ENCODE measurements around the gene UBXN10.

Gene UBXN10, protein sequence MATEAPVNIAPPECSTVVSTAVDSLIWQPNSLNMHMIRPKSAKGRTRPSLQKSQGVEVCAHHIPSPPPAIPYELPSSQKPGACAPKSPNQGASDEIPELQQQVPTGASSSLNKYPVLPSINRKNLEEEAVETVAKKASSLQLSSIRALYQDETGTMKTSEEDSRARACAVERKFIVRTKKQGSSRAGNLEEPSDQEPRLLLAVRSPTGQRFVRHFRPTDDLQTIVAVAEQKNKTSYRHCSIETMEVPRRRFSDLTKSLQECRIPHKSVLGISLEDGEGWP

DNA sequence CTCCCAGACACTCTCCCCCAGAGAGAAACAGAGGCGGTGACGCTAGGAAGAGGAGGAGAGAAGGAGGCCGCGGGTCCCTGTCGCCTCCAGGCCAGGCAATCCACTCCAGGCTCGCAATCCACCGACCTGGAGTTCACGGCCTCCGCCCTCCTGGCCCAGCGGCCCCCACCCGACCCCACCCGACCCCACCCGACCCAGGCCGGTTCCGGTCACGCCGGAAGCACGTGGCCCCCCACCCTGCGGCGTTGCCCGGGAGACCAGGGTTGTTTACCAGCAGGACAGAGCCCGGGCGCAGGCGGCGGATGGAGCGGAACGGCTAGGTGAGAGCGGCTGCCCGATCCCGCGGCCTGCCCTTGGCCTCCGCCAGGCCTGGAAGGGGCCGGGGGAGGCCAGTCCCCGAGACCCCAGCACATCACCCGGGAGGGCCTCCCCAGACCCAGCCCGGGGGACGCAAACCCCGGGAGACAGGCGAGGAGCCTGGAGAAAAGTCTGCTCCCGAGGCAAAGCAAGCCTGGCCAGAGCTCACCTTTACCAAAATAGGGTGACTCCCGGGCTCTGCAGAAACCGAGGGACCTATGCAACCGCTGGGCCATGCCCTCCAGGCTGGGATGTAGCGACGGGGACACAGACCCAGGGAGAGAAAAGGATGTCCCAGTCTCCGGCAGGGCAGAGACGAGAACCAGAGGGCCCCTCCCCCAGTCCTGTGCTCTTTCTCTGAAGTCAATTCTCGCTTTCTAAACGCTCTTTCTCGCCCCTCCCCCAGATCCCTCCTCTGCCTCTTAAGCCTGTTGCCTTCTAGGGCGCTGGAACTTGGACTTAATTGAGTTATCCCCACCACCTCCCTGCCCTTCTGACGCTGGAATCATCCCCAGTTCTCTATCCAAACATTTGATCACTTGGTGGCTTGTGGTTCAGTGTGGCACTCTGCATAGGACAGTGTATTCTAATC lies at the start of gene UBXN10, which contains the start of gene PLA2G2C:
Gene UBXN10 (plus strand): TSS at position 263 of the 949 bp plus-strand sequence. CDS start 4,466 bp downstream, outside the sequence.
Gene PLA2G2C (minus strand): TSS at position 685 of the 949 bp plus-strand sequence. CDS start 9,155 bp downstream, outside the sequence.
- H3K4me3 ChIP-seq (ENCODE audit: low read depth, low read length), result no peak within 1 kb of the TSS
- TF ChIP-seq, protein P1, sequence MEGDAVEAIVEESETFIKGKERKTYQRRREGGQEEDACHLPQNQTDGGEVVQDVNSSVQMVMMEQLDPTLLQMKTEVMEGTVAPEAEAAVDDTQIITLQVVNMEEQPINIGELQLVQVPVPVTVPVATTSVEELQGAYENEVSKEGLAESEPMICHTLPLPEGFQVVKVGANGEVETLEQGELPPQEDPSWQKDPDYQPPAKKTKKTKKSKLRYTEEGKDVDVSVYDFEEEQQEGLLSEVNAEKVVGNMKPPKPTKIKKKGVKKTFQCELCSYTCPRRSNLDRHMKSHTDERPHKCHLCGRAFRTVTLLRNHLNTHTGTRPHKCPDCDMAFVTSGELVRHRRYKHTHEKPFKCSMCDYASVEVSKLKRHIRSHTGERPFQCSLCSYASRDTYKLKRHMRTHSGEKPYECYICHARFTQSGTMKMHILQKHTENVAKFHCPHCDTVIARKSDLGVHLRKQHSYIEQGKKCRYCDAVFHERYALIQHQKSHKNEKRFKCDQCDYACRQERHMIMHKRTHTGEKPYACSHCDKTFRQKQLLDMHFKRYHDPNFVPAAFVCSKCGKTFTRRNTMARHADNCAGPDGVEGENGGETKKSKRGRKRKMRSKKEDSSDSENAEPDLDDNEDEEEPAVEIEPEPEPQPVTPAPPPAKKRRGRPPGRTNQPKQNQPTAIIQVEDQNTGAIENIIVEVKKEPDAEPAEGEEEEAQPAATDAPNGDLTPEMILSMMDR (IDR thresholded peaks at IDR 0.05; ENCODE audit: low read depth, low read length), result no peak

DNA sequence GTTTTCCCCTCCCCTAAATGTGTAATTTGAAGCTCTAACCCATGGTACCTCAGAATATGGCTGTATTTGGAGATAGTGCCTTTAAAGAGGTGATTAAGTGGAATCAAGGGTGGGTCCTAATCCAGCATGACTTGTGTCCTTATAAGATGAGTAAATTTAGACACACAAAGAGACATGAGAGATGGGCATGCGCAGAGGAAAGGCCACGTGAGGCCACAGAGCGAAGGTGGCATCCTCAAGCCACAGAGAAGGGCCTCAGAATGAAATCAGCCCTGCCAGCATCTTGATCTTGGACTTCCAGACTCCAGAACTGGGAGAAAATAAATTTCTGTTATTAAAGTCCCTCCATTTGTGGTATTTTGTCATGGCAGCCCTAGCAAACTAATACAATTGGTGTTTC lies 49.6 kb upstream of the UBXN10 start:
- H3K4me3 ChIP-seq (ENCODE audit: low read depth, low read length), result no peak overlapping the region
- TF ChIP-seq, protein P1 (IDR thresholded peaks at IDR 0.05; ENCODE audit: low read depth, low read length), result no peak

DNA sequence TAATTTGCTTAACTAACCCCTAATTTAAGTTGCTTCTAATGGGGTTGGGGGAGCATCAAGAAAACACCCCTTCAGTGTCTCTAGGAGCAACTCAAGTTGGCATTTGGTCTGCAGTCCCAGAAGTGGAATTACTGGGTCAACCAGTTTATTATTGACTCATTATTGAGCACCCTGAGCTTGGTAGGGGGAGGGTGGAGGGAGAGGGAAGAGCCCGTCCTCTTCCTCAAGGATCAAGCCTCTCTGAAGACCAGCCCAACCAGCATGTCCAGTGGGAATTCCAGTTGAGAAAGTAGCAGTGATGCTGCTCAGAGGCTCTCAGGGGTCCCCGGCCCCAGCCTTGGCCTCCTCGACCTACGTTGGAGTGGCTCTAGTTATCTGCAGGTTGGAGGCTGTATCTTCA lies 48.8 kb upstream of the UBXN10 start:
- TF ChIP-seq, protein P1 (IDR thresholded peaks at IDR 0.05; ENCODE audit: low read depth, low read length), result no peak
- H3K4me3 ChIP-seq (ENCODE audit: low read depth, low read length), result no peak overlapping the region

DNA sequence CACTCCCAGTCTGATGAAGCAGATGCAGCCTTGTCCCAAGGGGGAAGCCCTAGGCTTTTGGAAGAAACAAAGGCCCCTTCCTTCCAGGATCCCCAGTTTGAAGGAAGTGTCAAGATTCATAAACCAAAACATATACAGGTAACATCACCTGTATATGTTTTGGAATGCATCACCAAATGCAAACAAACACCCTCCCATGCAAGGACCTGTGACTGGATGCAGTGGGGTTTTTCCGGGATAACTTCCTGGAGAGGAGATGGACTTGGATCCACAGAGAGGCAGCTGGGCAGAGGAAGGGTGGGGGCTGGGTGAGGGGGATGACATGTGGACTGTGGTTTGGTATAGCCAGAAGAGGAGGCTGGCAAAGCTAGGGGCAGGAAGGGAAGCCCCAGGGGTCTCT lies 48.3 kb upstream of the UBXN10 start:
- TF ChIP-seq, protein P1 (IDR thresholded peaks at IDR 0.05; ENCODE audit: low read depth, low read length), result no peak
- no peak overlapping the region for H3K4me3 ChIP-seq (ENCODE audit: low read depth, low read length)

DNA sequence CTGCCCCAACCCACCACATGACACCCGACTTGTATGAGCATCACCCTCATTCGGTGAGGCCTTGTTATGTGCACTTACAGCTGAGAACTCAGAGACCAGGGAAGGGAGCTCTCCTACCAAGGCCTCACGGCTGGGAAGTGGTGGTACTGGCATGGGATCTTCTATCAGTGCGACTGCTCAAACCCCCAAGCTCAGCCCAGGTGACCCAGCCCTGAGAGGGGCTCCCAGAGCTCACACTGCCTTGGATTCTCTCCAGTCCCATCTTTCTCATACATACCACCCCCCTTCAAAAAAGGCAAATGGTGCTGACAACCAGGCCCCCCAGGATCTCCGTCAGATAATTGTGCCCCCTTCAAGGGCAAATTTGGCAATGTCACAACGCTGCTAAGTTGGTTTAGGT lies 47.5 kb upstream of the UBXN10 start:
- TF ChIP-seq, protein P1 (IDR thresholded peaks at IDR 0.05; ENCODE audit: low read depth, low read length), result no peak
- no peak overlapping the region for H3K4me3 ChIP-seq (ENCODE audit: low read depth, low read length)

DNA sequence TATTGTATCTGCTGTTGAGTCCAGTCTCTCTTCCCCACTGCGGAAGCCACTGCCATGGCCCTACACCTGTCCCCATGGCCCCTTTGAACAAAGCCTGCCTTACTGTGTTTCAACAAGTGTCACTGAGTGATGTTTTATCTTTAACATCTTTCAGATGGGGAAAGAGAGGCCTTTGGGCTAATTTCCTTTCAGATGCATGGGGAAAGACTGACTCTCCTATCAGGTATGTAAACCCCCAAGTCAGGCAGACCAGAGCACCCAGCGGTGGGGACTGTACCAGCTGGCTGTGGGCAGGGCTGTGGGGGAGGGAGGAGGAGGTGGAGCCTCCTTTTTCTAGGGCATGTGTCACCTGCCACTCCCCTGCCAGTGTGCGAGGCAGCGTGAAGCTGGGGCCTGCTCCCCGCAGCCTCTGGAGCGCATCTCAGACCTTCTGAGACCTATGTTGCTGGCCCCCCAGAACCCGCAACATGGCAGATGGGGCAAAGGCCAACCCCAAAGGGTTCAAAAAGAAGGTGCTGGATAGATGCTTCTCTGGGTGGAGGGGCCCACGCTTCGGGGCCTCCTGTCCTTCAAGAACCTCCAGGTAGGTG lies 46.8 kb upstream of the UBXN10 start, which contains the start of gene PLA2G2F:
Gene PLA2G2F (plus strand): TSS at position 363 of the 590 bp plus-strand sequence. CDS start 105 bp downstream, at position 468.
- TF ChIP-seq, protein P1 (IDR thresholded peaks at IDR 0.05; ENCODE audit: low read depth, low read length), result no peak
- no peak within 1 kb of the TSS for H3K4me3 ChIP-seq (ENCODE audit: low read depth, low read length)
